ENCODE data around the gene SNIP1. TPM values are rescaled to one million over a fixed set of nuclear protein-coding genes. Genes with fewer than 3 reads are reported as not detected.
"Not testable (repeated sequence)": the region's sequence is repeated elsewhere in the genome, so short reads cannot be mapped to it uniquely, and the experiment has no call there.

The SNIP1 gene
- total RNA-seq, 6 experiments from 2014 or later = 6.2 to 10.6 (median 8.8) TPM

GRCh38 chr1:37540036-37540785 is 13.9 kb downstream of the SNIP1 start:
- Histone ChIP-seq H3K36me3 (peaks cover 0 to 36% (median 8%) of the 10 kb centered on the region in 4 donors), H3K4me3 (no peak overlapping the region), H3K4me1 (peaks cover 0 to 28% (median 5%) of the 10 kb centered on the region in 4 donors), H3K27me3 (no peaks in the 10 kb centered on the region), H3K27ac (no peak overlapping the region), H3K9me3 (no peaks in the 10 kb centered on the region)
- no peak for DNase-seq
- intact Hi-C loops (cut with DNase I) = no loop called here
- WGBS (ENCODE audit: insufficient coverage, low coverage, low lambda C conversion rate, missing lambda C conversion rate) = 94% methylated on average over 26 of the region's 30 CpGs
- TF ChIP-seq CTCF (IDR thresholded peaks at IDR 0.05) (no peak), POLR2A (IDR thresholded peaks at IDR 0.05) (no peak)
- no peak for ATAC-seq

- H3K27me3 ChIP-seq; intact Hi-C loops (cut with DNase I); H3K27ac ChIP-seq; ATAC-seq; H3K9me3 ChIP-seq; H3K4me3 ChIP-seq; DNase-seq: not testable (repeated sequence)
- H3K36me3 ChIP-seq = peaks cover 0 to 33% (median 8%) of the 10 kb centered on the region in 4 donors
- 94% methylated on average over 7 of the region's 10 CpGs for WGBS (ENCODE audit: insufficient coverage, low coverage, low lambda C conversion rate, missing lambda C conversion rate)
- peaks cover 0 to 35% (median 8%) of the 10 kb centered on the region in 4 donors for H3K4me1 ChIP-seq
These were observed 14.9 kb downstream of the SNIP1 start for GRCh38 chr1:37539154-37539553.

- DNase-seq = peak in 2 of 3 donors; percentile 60 to 65
- peak; percentile 42 for TF ChIP-seq POLR2A (IDR thresholded peaks at IDR 0.05)
- TF ChIP-seq CTCF (IDR thresholded peaks at IDR 0.05) = no peak
These were observed 16.7 kb downstream of the SNIP1 start for GRCh38 chr1:37537378-37537777.

GRCh38 chr1:37533317-37534093 is 20.6 kb downstream of the SNIP1 start:
- intact Hi-C loops (cut with DNase I) = no loop called here
- WGBS (ENCODE audit: insufficient coverage, low coverage, low lambda C conversion rate, missing lambda C conversion rate) = 78% methylated on average over 4 of the region's 4 CpGs

More at GRCh38 chr1:37537378-37537777, 16.7 kb downstream of the SNIP1 start:
- Histone ChIP-seq H3K4me1 (peaks cover 0 to 52% (median 11%) of the 10 kb centered on the region in 4 donors), H3K4me3 (no peak overlapping the region), H3K9me3 (no peaks in the 10 kb centered on the region), H3K27me3 (no peaks in the 10 kb centered on the region), H3K36me3 (peaks cover 0 to 29% (median 8%) of the 10 kb centered on the region in 4 donors), H3K27ac (peak overlapping the region; percentile 74 to 97 (median 93))
- 28% methylated on average over 2 of the region's 2 CpGs for WGBS (ENCODE audit: insufficient coverage, low coverage, low lambda C conversion rate, missing lambda C conversion rate)
- ATAC-seq = peak; percentile 62 to 73 (median 69)
- intact Hi-C loops (cut with DNase I) = no loop called here

GRCh38 chr1:37532418-37533156 is 21.5 kb downstream of the SNIP1 start:
- H3K4me3 ChIP-seq; H3K27me3 ChIP-seq; H3K36me3 ChIP-seq; intact Hi-C loops (cut with DNase I); H3K9me3 ChIP-seq: not testable (repeated sequence)
- DNase-seq (peak; percentile 28 to 61 (median 31)), ATAC-seq (peak; percentile 21 to 65 (median 53))
- H3K27ac ChIP-seq = peak overlapping the region; percentile 70 to 97 (median 93)
- peaks cover 0 to 49% (median 10%) of the 10 kb centered on the region in 4 donors for H3K4me1 ChIP-seq
- 66% methylated on average over 4 of the region's 4 CpGs for WGBS (ENCODE audit: insufficient coverage, low coverage, low lambda C conversion rate, missing lambda C conversion rate)

More at GRCh38 chr1:37533317-37534093, 20.6 kb downstream of the SNIP1 start:
- peak in 1 of 3 donors; percentile 12 for DNase-seq
- Histone ChIP-seq H3K4me1 (peaks cover 0 to 54% (median 11%) of the 10 kb centered on the region in 4 donors), H3K27me3 (no peaks in the 10 kb centered on the region), H3K9me3 (no peaks in the 10 kb centered on the region), H3K4me3 (no peak overlapping the region), H3K27ac (peak overlapping the region; percentile 70 to 97 (median 93)), H3K36me3 (peaks cover 0 to 6% (median 2%) of the 10 kb centered on the region in 4 donors)
- TF ChIP-seq POLR2A (IDR thresholded peaks at IDR 0.05) = no peak
- TF ChIP-seq CTCF (IDR thresholded peaks at IDR 0.05) = no peak
- no peak for ATAC-seq

- intact Hi-C loops (cut with DNase I); H3K27me3 ChIP-seq; H3K27ac ChIP-seq; H3K4me3 ChIP-seq; H3K9me3 ChIP-seq; H3K36me3 ChIP-seq; DNase-seq: not testable (repeated sequence)
- WGBS (ENCODE audit: insufficient coverage, low coverage, low lambda C conversion rate, missing lambda C conversion rate) = 14% methylated on average over 1 of the region's 1 CpG
- peak in 1 of 4 donors; percentile 24 for ATAC-seq
- peaks cover 0 to 24% (median 4%) of the 10 kb centered on the region in 4 donors for H3K4me1 ChIP-seq
These were observed 24.2 kb downstream of the SNIP1 start for GRCh38 chr1:37529888-37530287.
